Effector CD4-positive, alpha-beta T cell (primary cell): ENCODE data around the gene UPK3A.
"Not testable (repeated sequence)": the region's sequence is repeated elsewhere in the genome, so short reads cannot be mapped to it uniquely, and the experiment has no call there.

Experiments used
- DNase-seq: peaks from one replicate; pipeline ENCODE4 v3.0.0-alpha.2; 2020

The UPK3A gene

DNA sequence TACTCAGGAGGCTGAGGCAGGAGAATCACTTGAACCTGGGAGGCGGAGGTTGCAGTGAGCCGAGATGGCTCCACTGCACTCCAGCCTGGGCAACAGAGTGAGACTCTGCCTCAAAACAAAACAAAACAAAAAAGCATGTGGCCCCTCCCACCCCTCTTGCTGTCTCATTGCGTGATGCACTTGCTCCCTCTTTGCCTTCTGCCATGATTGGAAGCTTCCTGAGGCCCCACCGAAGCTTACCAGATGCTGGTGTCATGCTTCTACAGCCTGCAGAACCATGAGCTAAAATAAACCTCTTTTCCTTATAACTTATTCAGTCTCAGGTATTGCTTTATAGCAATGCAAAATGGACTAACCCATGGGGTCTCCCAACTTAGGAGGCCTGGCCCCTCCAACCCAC, 26.8 kb upstream of the UPK3A start:
- not testable (repeated sequence) for DNase-seq

DNA sequence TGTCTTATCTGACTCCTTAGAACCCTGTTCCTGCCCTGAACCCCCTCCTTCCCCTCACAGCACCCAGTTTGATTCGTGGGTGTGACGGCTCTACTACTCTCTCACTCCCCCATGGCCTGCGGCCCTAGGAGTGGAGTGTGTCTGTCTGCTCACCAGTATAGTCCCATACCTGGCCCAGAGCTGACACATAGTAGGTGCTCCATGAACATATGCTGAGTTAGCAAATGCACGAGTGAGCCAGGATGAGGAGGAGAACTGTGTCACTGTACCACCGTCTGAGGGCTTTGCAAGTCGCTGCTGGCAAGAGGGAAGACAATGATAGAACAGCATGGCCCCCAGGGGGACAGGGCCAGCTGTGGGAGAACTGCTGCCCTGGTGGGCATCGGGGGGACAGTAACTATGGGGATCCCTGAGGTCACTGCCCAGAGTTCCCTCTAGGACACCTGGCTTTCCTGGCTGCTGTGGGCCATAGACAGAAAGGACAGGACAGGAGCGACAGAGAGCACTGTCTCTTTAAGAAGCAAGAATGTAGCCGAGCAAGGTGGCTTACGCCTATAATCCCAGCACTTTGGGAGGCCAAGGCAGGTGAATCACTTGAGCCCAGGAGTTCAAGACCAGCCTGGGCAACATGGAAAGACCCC, 24.9 kb upstream of the UPK3A start:
- DNase-seq: no peak

DNA sequence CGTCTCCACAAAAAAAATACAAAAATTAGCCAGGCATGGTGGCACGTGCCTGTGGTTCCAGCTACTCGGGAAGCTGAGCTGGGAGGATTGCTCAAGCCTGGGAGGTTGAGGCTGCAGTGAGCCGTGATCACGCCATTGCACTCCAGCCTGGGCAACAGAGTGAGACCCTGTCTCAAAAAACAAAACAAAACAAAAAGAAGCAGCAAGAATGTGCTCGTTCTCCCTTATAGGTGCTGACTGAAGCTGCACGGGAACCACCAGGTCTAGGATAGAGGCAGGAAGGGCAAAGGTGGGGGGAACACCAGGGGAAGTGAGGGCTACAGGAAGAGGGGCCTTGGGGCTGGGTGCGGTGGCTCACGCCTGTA, 24.4 kb upstream of the UPK3A start:
- DNase-seq: not testable (repeated sequence)

GRCh38 chr22:45261407-45262088, 23.2 kb upstream of the UPK3A start:
- DNase-seq: no peak

DNA sequence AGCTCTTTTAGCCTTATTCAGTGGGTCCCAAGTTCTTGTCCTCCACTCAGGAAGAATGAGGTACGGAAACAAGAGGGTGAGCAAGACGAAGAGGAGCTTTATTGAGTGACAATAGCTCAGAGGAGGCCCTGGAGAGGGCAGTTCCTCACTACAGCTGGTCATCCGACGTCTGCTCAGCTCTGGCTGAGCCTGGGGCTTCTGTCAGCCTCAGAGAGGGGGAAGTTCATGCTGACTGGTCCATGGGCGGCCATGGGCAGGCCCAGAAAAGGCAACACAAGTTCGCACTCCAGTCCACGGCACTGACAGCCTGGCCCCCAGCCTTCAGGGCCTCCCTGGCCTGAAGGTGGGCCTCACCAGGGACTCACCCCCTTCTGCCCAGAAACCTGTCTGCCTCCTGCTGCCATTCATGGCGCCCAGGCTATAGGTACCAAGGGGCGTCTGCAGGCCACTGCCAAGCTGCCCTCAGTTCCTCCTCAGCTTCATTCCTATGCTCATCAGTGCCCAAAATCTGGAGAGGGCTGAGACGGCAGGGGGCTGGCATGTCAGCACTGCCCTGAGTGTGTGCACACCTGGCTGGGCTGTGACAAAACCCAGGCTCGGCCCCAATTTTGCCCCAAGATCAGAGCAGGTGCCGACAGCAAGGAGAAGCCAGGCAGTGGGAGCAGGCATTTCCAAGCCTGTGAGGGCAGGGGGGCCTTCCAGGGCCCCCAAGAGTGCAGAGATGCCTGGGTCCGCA, 22.4 kb upstream of the UPK3A start:
- no peak for DNase-seq

DNA sequence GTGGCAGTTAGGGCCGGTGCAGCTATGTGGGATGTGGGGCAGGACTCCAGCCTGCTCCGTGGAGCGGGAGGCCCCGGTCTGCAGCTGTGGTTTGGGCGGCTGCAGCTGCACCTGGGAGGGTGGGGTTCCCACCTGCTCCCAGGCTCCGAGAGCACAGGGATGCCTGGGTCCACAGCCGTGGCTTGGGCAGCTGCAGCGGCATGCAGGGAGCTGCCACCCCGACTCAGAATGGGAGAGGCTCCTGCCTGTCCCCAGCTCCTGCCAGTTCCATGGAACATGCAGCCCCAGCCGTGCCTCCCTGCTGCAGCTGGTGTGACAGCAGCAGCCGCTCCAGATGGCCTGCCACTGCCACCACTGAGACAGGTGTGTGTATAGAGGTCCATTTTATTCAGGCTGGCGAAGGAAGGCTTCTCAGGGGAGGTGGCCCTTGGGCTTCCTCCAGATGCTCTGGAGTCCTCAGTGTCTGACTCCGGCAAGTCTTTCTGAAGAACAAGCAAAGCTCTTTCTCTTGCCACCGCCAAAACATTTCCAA, 21.8 kb upstream of the UPK3A start:
- DNase-seq: no peak

DNA sequence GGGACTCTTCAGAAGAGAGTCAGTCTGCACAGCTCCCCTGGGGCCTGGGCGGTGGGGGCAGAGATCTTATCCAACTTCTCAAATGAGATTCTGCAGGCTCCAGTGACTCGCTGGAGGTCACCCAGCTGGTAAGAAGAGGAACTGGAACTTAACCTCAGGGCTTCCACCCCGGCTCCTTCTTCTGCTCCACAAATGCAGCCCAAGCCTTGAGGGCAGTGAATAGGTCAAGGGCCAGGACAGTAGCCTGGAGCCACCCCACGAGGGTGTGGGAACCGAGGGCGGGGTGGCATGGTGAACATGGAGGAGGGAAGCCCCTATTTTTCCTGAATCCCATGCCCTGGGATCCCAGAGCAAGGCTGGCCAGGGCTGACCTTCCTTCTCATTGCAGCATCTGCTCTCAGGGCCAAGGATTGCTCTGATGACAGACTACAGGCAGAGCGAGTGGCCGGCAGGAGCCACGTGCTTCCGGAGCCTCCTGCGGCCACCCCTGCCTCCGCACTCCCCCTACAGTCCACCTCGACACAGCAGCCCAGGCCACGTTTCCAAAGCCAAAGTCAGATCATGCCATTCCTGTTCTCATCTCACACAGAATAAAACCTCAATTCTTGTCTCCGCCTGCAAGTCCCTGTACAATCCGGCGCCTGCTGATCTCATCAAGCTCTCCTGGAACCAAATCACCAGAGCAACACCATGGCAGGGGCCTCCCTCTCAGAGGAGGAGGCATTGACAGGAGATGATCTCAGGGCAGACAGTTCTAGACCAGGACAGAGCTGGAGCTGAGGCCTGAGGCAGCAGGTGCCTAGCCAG, 21.1 kb upstream of the UPK3A start:
- no peak for DNase-seq

GRCh38 chr22:45265535-45265934, 19.2 kb upstream of the UPK3A start:
- no peak for DNase-seq

DNA sequence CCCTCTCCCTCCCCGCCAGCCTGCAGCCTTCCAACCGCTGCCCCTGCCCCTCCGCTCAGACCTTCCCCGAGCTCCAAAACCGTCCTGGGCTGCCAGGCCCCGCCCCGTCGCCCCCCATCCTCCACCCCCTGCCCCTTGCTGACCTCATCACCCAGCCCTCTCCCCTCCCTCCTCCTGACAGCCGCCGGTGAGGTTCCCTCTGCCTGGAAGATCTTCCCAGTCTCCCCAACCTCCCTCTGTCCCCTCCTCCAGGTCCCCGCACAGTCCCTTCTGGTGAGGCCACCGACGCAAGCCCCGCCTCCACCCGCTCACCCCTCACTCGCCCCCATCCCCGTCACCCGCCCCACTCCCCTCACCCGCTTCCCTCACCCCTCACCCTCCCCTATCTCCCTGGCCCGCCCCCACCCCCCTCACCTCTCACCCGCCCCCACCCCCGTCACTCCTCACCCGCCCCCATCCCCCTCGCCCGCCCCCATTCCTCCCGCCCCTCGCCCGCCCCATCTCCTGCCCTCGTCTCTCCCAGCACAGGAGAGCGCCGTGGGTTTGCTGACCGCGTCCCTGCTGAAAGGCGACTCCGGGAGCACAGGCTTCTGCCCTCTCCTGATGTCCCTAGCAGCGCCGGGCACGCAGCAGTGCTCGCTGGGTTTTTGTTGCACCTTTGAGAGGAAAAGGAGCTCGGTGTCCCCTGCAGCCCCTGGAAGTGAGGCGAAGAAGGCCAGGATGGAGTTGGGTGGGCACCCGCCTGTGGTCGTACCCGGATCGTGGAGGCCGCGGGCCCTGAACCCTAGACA, 16.4 kb upstream of the UPK3A start:
- DNase-seq: no peak

GRCh38 chr22:45268958-45269844, 15.5 kb upstream of the UPK3A start:
- peak; percentile 94 for DNase-seq

GRCh38 chr22:45270095-45271020, 14.4 kb upstream of the UPK3A start:
- no peak for DNase-seq

DNA sequence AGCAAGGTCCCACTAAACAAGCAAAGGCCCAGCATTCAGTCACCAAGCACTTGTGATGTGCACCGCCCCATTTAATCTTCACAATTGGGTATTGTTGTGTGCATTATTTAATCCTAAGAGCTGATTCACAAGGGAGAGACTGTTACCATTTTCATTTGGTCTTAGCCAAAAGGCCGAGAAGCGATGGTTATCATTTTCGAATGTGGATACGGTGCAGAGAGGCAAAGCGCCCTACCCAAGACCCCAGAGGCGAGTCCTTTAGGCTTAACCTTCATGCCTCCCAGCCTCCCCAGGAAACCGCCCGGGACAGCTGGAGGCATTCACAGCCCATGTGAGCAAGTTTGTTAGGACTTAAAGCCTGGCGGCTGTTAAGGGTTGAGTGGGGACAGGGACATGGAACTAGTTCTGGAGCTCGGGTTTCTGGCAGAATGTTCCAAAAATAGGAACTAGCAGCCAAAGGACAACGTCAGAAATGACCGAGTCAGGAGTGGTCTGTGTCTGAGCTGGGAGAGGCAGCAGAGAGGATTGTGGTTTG, 13.0 kb upstream of the UPK3A start:
- no peak for DNase-seq

- no peak for DNase-seq
These were observed 12.3 kb upstream of the UPK3A start for GRCh38 chr22:45272498-45272897.

DNA sequence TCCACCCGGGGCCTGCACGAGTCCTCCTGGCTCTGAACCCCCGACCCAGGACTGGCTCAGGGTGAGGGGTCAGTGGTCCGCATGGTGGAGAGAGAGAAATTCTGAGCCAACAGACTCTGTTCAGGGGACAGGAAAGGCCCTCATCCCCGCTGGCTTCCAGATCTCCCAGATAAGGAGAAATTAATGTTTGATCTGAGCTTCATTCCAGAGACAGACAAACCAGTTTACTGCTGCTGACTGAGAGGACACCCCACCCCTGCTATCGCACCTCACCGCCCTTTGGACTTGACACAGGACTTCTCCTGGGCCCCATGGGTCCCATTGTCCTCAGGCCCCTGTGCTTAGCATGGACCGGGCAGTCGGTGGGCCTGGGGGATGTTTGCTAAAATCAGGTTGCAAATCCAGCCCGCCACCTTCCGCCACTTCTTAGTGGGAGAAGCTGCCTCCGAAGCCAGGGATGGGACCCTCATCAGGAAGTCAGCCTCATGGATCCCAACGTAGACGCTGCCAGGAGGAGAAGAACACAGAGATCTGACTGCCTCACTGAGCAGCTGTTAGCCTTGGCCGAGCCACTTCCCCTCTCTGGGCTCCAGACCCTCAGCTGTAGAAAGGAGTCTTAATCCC, 11.2 kb upstream of the UPK3A start:
- no peak for DNase-seq

GRCh38 chr22:45276507-45277105, 8.1 kb upstream of the UPK3A start:
- no peak for DNase-seq

DNA sequence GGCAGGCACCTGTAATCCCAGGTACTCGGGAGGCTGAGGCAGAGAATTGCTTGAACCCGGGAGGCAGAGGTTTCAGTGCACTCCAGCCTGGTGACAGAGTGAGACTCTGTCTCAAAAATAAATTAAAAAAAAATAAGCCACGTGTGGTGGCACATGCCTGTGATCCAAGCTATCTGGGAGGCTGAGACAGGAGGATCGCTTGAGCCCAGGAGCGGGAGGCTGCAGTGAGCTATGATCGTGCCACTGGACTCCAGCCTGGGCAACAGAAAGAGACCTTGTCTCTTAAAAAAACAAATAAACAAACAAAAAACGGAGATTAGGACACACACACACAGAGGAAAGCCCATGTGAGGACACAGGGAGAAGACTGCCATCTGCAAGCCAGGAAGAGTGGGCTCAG, 7.0 kb upstream of the UPK3A start:
- DNase-seq: not testable (repeated sequence)

DNA sequence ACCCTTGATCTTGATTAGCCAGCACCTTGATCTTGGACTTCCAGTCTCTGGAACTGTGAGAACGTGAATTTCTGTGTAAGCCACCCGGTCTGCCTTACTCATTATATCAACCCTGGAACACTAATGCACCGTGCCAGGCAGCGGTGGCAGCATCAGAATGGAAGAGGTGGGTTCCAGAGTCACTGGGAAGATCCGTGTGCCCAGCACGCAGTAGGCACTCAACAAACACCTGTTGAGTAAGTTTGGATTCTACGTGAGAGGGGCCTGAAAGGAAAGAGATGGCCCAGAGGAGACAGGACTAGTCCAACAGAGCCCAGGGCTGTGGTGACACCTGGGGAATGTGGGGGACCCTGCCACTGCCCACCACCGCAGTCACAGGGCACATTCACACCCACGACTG, 6.6 kb upstream of the UPK3A start:
- no peak for DNase-seq

DNA sequence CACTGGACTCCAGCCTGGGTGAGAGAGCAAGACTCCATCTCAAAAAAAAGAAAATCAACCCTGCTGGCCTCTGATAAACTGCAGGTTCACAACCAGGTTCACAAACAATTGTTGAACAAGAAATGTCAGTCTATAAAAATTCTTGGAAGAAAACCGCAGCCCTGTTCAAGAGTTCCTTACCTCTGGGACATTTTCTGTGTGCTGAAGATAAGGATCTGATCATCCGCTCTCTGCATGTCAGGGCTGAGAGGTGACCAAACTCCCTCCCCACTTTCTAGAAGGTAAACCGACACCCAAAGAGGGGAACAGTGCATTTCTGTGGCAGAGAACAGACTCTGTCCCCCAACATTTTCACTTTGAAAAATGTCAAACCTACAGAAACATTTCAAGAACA, 4.2 kb upstream of the UPK3A start:
- DNase-seq: no peak

- no peak for DNase-seq
These were observed 3.7 kb upstream of the UPK3A start for GRCh38 chr22:45281010-45281409.
